Measurements from ENCODE around the gene C19orf25.

DNA sequence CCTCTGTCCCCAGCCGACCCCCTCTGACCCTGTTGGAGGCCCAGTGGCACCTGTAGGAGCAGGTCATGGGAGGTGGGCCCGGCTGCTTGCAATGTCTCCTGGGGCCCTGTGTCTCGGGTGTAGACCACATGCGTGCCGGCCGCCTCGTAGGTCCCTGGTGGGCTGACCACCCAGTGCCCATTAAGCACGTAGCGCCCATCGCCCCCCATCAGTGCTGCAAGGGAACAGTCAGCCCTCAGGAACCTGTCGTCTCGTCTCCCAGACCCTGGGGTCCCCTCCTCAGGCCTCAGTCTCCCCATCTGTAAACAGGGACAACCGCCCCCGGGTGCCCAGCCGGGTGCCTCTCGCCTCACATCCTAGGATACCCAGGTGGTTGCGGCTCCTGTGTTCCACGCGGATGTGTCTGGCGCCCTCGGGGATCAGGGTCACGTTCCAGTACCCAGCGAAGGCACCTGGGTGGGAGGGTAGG lies 28.2 kb upstream of the C19orf25 start:
- TF ChIP-seq, protein P1, sequence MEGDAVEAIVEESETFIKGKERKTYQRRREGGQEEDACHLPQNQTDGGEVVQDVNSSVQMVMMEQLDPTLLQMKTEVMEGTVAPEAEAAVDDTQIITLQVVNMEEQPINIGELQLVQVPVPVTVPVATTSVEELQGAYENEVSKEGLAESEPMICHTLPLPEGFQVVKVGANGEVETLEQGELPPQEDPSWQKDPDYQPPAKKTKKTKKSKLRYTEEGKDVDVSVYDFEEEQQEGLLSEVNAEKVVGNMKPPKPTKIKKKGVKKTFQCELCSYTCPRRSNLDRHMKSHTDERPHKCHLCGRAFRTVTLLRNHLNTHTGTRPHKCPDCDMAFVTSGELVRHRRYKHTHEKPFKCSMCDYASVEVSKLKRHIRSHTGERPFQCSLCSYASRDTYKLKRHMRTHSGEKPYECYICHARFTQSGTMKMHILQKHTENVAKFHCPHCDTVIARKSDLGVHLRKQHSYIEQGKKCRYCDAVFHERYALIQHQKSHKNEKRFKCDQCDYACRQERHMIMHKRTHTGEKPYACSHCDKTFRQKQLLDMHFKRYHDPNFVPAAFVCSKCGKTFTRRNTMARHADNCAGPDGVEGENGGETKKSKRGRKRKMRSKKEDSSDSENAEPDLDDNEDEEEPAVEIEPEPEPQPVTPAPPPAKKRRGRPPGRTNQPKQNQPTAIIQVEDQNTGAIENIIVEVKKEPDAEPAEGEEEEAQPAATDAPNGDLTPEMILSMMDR (IDR thresholded peaks at IDR 0.05): no peak
- no peak for TF ChIP-seq POLR2A (IDR thresholded peaks at IDR 0.05)

Data from heart left ventricle (tissue), 13 donors.